Nephron (organoid): ENCODE measurements around the gene TSC22D2.

Experiments
- H3K27ac Mint-ChIP-seq, 3 experiments: 2 replicates each; pipeline ENCODE4 v1.8.0; 2020; ENCODE audit warnings: mixed read lengths in 3 of 3, mild to moderate bottlenecking in 2 of 3, moderate library complexity in 1 of 3
- H3K27me3 Mint-ChIP-seq: 2 replicates; pipeline ENCODE4 v1.8.0; 2021; ENCODE audit warnings: low read depth, mild to moderate bottlenecking, moderate library complexity, mixed read lengths
- H3K36me3 Mint-ChIP-seq: 2 replicates; pipeline ENCODE4 v1.8.0; 2020; ENCODE audit warnings: low read depth, mixed read lengths
- H3K4me1 Mint-ChIP-seq: 2 replicates; pipeline ENCODE4 v1.8.0; 2020; ENCODE audit warnings: mixed read lengths
- H3K4me3 Mint-ChIP-seq, 3 experiments: 2 replicates each; pipeline ENCODE4 v1.8.0; 2020; ENCODE audit warnings: mild to moderate bottlenecking in 3 of 3, mixed read lengths in 3 of 3, moderate library complexity in 2 of 3
- H3K9me3 Mint-ChIP-seq: 2 replicates; pipeline ENCODE4 v1.8.0; 2020; ENCODE audit warnings: mixed read lengths
- TF ChIP-seq, protein P1 (sequence below), 3 experiments: fragments of 200-600 bp; sonication (generic); IDR thresholded peaks; one replicate each; pipeline ENCODE4 v1.5.0; 2021; ENCODE audit warnings: antibody characterized with exemption in 3 of 3; ENCODE audit not compliant: unreplicated experiment in 3 of 3

Gene TSC22D2

DNA sequence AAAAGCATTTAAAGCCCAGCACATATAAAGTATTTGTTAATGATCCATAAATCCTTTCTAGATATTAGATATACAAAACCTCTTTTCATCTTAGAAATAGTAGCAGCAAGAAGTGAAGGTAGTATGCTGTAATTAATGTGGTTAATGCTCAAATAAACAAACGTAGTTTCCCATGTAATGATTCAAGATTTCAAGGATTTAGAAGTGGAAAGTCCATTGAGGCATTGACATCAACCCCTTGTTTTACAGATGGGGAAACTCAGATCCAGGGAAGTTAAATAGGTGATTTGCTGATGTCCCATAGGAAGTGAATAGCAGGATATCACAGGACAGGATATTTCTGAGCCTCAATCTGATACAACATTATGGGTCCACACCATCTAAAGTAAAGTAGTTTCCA, 47.2 kb downstream of the TSC22D2 start:
- H3K4me3 Mint-ChIP-seq = no peak overlapping the region
- peaks cover 34% of the 10 kb centered on the region for H3K36me3 Mint-ChIP-seq
- TF ChIP-seq, protein P1, sequence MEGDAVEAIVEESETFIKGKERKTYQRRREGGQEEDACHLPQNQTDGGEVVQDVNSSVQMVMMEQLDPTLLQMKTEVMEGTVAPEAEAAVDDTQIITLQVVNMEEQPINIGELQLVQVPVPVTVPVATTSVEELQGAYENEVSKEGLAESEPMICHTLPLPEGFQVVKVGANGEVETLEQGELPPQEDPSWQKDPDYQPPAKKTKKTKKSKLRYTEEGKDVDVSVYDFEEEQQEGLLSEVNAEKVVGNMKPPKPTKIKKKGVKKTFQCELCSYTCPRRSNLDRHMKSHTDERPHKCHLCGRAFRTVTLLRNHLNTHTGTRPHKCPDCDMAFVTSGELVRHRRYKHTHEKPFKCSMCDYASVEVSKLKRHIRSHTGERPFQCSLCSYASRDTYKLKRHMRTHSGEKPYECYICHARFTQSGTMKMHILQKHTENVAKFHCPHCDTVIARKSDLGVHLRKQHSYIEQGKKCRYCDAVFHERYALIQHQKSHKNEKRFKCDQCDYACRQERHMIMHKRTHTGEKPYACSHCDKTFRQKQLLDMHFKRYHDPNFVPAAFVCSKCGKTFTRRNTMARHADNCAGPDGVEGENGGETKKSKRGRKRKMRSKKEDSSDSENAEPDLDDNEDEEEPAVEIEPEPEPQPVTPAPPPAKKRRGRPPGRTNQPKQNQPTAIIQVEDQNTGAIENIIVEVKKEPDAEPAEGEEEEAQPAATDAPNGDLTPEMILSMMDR (IDR thresholded peaks at IDR 0.05; ENCODE audit: unreplicated experiment in 3 of 3) = no peak
- H3K4me1 Mint-ChIP-seq = peaks cover 29% of the 10 kb centered on the region
- no peak overlapping the region for H3K27ac Mint-ChIP-seq
- no peaks in the 10 kb centered on the region for H3K9me3 Mint-ChIP-seq
- no peaks in the 10 kb centered on the region for H3K27me3 Mint-ChIP-seq

DNA sequence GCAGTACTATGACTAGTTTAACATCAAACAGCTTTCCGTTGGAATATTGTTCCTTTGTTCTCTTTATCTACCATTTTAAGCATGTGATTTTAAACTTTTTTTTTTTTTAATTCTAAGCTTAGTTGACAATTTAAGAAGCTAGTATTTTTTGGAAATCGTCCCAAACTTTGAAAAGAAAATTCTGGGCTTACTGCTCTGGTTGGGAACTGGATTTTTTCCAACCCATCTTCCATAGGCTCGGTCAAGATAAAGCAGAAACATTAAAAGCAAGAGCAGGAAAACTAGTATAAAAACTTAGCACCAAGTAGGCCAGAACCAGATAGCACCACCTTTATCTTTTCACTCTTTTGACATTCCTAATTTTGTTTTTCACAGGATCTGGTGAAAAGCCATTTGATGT, 49.9 kb downstream of the TSC22D2 start:
- Mint-ChIP-seq H3K27ac (peak overlapping the region; percentile 76 to 84 (median 77)), H3K4me1 (peaks cover 33% of the 10 kb centered on the region), H3K36me3 (peaks cover 44% of the 10 kb centered on the region), H3K27me3 (no peaks in the 10 kb centered on the region), H3K9me3 (no peaks in the 10 kb centered on the region), H3K4me3 (no peak overlapping the region)
- TF ChIP-seq, protein P1 (IDR thresholded peaks at IDR 0.05; ENCODE audit: unreplicated experiment in 3 of 3) = no peak

DNA sequence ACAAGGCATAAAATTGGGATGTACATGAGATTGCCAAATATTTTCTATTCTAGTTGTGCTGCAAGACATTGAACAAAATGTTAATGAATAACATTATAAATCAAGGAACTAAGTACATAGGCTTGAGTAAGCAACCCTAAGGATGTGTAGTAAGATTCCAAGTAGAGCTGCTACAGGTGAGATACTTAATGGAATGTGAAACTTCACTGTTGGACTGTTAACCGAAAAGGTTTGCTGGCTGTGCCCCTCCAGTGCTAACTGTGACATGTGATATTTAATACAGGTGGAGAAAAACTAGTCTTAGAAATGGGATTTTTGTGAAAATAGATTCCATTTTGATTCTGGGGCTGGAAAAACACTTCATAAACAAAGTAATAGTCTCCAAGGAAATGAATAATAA, 52.4 kb downstream of the TSC22D2 start:
- no peaks in the 10 kb centered on the region for H3K9me3 Mint-ChIP-seq

DNA sequence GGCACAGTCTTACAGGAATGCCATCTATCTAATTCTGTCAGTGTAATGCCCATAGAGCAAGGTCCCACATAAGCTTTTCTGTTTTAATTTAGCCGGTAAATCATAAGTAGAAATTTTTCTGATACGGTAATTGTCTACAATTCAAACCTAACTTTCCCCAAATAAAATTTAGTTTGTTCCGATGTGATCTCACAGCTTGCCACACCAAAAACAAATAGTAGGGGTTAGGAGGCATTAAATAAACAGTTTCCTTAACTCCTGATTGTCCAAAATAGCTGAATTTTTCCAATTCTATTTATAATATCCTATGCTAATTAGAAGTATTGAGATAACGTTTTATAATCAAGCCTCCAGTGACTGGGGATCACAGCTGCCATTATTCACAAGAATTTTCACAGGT, 53.3 kb downstream of the TSC22D2 start:
- Mint-ChIP-seq H3K27me3 (no peaks in the 10 kb centered on the region), H3K9me3 (no peaks in the 10 kb centered on the region), H3K36me3 (peaks cover 40% of the 10 kb centered on the region), H3K27ac (peak overlapping the region; percentile 38 to 85 (median 42)), H3K4me1 (peaks cover 20% of the 10 kb centered on the region), H3K4me3 (no peak overlapping the region)
- TF ChIP-seq, protein P1 (IDR thresholded peaks at IDR 0.05; ENCODE audit: unreplicated experiment in 3 of 3) = no peak

More for the DNA sequence above, 52.4 kb downstream of the TSC22D2 start:
- H3K27ac Mint-ChIP-seq = peak overlapping the region; percentile 38 to 85 (median 42)
- H3K36me3 Mint-ChIP-seq = peaks cover 39% of the 10 kb centered on the region
- H3K4me1 Mint-ChIP-seq = peaks cover 20% of the 10 kb centered on the region
- no peak overlapping the region for H3K4me3 Mint-ChIP-seq
- H3K27me3 Mint-ChIP-seq = no peaks in the 10 kb centered on the region
- TF ChIP-seq, protein P1 (IDR thresholded peaks at IDR 0.05; ENCODE audit: unreplicated experiment in 3 of 3) = no peak

DNA sequence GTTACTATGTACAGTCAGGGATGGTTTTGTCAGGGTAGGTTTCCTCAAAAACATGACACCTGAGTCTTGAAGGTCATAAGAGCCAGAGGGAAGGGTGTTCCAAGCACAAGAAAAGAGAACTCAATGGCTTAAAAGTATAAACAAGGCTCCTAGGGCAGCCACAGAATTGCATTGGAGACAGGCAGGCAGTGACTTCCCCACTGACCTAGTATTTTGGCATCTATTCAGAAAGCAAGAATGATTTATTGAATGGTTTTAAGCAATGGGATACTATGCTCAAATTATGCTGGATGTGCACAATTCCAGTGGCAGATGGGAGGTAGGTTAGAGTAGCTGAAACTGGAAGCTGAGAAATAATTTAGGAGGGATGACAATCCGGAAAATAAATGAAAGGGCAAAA, 54.0 kb downstream of the TSC22D2 start:
- TF ChIP-seq, protein P1 (IDR thresholded peaks at IDR 0.05; ENCODE audit: unreplicated experiment in 3 of 3) = no peak
- Mint-ChIP-seq H3K36me3 (peaks cover 37% of the 10 kb centered on the region), H3K9me3 (no peaks in the 10 kb centered on the region), H3K4me3 (no peak overlapping the region), H3K4me1 (peaks cover 20% of the 10 kb centered on the region), H3K27me3 (no peaks in the 10 kb centered on the region), H3K27ac (peak overlapping the region in 1 of 3 experiments; percentile 9)

DNA sequence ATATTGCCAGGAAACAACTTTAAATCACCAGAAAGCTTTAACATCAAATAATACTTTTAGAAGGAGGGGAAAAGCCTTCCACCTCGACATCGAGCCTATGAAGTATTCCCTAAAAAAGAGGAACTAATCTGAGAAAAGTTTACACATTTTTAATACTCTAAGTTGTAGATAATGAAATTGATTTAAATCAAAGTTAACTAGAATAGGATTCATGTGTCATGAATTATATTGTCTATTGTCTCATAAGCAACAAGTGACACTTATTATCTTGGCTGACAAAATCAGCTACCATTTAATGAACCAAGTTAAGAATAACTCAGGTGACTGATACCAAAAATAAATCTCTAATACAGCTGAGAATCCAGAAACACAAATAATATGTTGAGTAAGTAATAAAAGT, 56.6 kb downstream of the TSC22D2 start:
- H3K4me1 Mint-ChIP-seq = peaks cover 15% of the 10 kb centered on the region
- peaks cover 23% of the 10 kb centered on the region for H3K36me3 Mint-ChIP-seq
- TF ChIP-seq, protein P1 (IDR thresholded peaks at IDR 0.05; ENCODE audit: unreplicated experiment in 3 of 3) = no peak
- no peaks in the 10 kb centered on the region for H3K27me3 Mint-ChIP-seq
- H3K27ac Mint-ChIP-seq = no peak overlapping the region
- H3K4me3 Mint-ChIP-seq = no peak overlapping the region
- no peaks in the 10 kb centered on the region for H3K9me3 Mint-ChIP-seq
